T-helper 2 cell treated with Interferon-gamma antibody and Interleukin-4, amounts not matched to agents 100 ng/mL and 5 ng/mL, for 36 hours (primary cell): ENCODE results near the gene SRP19. TPM values are rescaled to one million over a fixed set of nuclear protein-coding genes. Genes with fewer than 3 reads are reported as not detected.

ENCODE experiments used
- intact Hi-C: fragments of 100-400 bp; cut with micrococcal nuclease; formaldehyde crosslinking; loops from one replicate; pipeline ENCODE4 v1.15.1; 2023
- total RNA-seq: library from RNA; stranded (reverse); gene quantifications from 2 replicates; pipeline ENCODE4 v1.2.3, GENCODE V29; 2022

SRP19 gene
- total RNA-seq: 67.3 and 70.7 TPM in 2 replicates

DNA sequence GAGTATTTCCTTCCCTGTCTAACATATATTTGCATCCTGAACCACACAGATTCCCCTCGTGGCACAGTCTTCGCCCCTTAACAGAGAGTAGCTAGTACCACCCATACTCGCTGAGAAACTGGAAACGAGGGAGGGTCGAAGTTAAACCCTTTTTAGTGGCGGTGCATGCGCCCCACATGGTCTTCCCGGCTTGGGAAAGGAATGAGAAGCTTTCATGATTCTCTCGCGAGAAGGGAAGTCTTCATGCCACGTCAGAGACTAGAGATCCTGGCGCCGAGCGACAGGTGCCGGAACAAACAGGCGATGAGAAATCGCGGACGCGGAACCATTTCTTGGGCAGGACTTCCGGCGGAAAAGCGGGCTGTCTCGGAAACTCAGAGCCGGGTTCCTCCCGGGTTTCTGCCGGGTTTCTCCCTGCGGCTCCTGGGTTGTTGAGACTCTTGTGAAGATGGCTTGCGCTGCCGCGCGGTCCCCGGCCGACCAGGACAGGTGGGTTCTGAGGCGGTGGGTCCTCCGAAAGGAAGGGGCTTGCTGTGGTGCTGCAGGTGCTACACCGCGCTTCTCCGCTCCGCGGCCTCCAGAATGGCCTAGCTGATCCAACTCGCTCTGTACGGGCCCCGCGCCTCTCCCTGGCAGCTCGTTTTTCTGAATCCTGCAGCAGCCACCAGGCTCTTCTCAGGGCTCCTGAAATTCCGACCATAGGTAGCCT, at the start of gene SRP19:
TSS of gene SRP19 (plus strand) at position 359 of the 709 bp plus-strand sequence. CDS start at position 449, 90 bp downstream.
- intact Hi-C loops: loop anchor here (1.0 to 2.0 kb wide), 6 partner anchors 18 to 701 kb away; partner anchors contain the start of genes DCP2 and REEP5

DNA sequence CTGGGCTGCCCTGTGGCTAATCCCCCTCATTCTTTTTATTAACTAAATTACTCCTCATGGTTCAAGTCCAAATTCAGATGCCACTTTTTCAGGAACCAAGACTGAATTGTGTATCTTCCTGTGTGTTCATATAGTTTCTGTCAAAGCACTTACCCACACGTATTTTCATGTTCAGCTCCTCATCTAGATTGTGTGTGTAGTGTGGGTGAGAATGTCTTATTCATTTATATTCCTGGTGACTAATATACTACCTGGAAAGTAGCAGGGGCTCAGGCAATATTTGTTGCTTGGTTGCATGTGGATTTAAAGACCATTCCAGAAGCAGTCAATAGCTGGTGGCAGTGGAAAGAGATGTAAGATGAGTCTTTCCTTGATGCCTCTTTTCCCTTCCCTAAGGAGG, 48.5 kb upstream of the SRP19 start:
- intact Hi-C loops: no loop called here

DNA sequence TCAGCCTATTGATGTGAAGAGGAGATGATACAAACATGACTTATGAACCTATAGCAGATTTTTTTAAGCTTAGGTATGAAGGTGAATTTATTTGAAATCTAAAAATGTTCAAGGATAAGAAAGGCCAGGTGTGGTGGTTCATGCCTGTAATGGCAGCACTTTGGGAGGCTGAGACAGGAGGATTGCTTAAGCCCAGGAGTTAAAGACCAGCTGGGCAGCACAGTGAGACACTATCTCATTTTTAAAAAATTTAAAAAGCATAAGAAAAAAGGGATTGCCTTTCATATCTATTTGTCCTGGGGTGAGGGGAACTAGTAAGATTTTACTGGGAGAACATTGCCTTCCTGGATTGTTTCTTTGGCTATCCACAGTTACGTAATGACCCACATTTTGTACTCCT, 40.8 kb upstream of the SRP19 start:
- intact Hi-C loops: no loop called here

DNA sequence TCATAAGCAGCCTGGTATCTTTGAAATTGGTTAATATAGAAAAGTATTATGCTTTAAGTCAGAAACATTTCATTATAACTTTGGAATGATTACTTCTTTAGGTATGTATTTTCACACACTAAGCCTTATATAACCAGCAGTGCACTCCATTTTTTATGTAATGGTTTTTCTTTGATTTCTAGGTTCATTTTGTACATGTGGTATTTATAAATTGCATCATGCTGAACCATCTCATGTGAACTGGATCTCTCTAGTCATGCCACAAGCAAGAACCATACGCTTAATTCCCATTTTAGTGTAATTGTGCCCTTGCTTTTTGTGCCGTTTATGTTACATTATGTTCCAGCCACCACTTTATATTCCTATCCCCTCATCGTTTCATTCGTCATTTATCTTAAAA, 38.6 kb upstream of the SRP19 start:
- intact Hi-C loops: no loop called here

DNA sequence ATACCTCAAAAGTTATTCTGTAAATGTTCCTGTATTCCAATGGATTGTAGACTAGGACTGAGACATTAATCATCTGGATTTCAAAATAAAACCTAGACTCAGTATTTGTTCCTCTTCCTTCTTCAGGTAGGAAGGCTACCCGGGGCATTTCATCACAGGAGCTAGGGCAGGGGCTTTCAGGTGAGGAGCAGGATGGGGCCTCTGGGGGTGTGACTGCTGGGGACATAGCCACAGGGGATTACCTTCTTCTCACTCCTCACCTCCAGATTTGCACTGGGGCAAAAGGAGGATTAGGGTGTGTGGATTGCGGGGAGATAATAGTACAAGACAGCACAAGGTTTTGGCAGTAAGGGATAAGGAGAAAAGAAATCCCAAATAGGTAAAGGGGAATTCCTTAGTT, 37.9 kb upstream of the SRP19 start:
- intact Hi-C loops: no loop called here

DNA sequence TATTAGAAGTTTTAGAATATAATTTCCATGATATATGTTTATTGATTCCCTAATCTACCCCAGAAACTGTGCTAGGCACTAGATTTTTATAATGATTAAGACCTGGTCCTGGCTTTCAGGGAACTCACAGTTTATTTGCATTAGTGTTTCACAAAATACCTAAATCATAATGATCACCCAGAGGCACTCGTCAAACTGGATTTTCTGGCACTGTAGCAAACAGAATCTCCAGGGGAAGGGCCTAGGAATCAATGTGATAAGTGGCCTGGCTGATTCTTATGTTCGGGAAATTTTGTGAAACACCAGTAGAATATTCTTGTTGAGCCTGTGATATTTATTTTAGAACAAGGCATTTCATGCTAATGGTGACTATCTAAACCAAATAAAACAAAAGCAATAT, 37.4 kb upstream of the SRP19 start:
- intact Hi-C loops: no loop called here

DNA sequence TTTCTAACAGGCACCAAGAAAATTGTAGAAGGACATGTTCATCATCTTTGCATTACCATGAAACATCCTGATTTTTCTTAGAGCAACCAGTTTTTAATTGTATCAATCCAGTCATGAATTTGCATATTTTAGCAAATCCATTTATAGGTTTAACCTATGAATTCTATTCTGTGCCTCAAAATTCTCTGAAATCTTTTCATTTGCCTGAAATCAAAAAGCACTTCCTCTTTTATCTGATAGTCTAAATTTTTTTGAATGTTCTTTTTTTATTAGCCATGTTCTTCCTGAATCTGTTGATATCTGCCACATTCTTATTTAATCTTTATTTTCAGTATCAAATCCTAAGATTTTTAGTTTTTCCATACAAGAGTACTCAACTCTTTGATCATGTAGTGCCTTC, 36.9 kb upstream of the SRP19 start:
- intact Hi-C loops: no loop called here

DNA sequence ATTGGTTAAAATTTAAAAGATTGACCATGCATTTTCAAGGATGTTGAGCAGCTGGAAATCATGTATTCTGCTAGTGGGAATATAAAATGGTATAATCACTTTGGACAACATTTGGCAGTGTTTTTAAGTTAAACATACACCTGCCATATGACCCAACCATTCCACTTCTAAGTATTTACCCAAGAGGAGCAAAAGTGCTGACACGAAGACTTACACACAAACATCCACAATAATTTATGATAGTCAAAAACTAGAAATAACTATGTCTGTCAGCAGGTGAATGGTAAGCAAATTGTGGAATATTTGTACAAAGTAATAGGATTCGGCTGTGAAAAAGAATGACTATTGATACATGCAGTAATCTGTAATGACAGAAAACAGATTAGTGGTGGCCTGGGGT, 30.7 kb upstream of the SRP19 start:
- intact Hi-C loops: no loop called here

DNA sequence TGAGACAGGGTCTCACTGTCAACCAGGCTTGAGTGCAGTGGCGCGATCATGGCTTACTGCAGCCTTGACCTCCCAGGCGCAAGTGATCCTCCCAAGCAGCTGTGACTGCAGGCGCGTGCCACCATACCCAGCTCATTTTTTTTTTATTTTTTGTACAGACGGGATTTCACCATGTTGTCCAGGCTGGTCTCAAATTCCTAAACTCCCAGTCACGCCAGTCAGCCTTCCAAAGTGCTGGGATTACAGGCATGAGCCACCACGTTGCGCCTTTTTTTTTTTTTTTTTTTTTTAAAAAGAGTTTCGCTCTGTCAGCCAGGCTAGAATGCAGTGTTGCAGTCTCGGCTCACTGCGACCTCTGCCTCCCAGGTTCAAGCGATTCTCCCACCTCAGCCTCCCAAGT, 27.1 kb upstream of the SRP19 start:
- intact Hi-C loops: no loop called here

DNA sequence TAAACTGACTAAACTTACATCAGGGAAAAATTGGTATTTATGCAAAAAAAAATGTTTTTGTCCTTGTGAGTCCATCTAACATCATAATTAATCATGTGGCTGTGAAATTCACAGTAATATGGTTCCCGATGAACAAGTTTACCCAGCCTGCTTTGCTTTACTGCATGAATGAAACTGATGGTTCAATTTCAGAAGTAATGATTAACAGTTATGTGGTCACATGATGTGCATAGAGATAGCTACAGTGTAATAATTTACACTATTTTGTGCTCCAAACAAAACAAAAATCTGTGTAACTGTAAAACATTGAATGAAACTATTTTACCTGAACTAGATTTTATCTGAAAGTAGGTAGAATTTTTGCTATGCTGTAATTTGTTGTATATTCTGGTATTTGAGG, 16.6 kb upstream of the SRP19 start:
- intact Hi-C loops: no loop called here

DNA sequence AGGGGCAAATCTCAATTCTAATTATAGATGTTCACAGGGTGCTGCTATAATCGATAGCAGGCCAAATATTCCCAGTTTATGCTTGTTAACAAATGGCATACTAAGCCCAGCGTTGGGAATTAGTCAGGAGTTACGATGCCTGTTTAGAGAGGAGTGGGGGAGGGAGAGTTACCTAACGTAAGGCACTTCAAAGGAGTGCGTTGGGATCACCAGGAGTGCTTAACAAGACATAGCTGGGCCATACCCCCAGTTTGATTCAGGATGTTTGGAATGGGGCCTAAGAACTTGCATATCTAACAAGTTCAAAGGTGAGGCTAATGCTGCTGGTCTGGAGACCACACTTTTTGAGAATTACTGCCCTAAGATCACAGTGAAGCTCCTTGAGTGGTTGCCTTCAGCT, 14.5 kb upstream of the SRP19 start:
- intact Hi-C loops: loop anchor here (5.0 kb wide), 1 partner anchor 89 kb away; no protein-coding TSS in a partner anchor

DNA sequence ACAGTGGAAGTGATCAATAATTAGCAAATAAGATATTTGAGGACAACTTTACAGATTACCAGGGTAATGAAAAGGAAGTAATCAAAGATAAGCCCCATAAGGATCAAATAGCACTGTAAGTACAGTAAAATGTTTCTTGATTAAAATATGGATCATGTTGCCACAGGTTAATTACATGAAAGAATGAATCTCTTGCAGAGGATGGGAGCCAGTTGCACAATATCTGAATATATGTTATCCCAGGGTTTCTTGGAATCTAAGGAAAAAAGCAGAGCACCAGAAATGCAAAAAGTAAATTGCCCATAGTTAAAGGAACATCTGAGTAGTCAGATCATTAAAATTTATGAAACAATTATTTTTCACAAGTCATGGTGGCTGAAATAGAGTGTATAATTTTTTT, 13.8 kb upstream of the SRP19 start:
- intact Hi-C loops: loop anchor here (5.0 kb wide), 1 partner anchor 90 kb away; no protein-coding TSS in a partner anchor

DNA sequence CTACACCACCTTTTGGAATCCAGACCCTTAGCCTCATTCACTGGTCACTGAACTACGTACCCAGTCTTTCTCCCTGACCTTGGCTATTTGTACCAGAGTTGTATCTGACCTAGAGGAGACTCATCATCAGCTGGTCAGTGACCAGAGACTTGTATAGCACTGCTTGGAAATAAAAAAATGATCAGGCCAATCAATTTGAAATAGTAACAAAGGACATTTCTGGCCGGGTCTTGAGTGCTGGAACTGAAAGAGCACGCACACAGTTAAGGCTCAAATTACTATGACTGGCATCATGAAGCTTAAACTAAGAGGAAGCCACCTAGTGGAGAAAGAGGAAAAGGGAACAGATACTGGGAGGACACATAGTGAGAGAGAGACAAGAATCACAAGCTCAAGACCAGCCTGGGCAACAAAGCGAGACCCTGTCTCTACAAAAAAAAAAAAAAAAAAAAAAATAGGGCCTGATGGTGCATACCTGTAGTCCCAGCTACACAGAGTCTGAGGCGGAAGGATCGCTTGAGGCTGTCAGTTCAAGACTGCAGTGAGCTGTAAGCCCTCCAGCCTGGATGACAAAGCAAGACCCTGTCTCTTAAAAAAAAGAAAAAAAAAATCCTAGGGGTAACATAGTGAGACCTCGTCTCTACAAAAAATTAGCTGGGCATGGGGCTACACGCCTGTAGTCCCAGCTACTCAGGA, 12.8 kb upstream of the SRP19 start:
- intact Hi-C loops: loop anchor here (5.0 kb wide), 1 partner anchor 91 kb away; no protein-coding TSS in a partner anchor

DNA sequence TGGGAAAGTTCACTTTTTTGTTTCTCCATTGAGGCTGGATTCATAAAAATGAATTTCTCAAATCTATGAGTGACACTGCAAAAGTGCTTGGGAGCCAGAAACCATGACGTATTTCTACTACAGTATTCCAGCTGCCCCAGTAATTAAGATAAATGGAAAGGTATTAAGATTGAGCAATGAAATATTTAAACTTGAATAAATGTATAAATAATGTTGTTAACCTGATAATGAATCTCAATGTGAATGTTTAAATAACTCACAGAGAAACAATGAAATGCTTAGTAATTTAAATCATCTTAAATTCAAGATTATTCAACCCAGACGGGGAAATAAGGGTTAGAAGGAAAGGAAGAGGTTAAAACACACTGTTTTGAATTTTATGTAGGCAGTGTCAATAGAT, 11.2 kb upstream of the SRP19 start:
- intact Hi-C loops: loop anchor here (5.0 kb wide), 1 partner anchor 93 kb away; no protein-coding TSS in a partner anchor

DNA sequence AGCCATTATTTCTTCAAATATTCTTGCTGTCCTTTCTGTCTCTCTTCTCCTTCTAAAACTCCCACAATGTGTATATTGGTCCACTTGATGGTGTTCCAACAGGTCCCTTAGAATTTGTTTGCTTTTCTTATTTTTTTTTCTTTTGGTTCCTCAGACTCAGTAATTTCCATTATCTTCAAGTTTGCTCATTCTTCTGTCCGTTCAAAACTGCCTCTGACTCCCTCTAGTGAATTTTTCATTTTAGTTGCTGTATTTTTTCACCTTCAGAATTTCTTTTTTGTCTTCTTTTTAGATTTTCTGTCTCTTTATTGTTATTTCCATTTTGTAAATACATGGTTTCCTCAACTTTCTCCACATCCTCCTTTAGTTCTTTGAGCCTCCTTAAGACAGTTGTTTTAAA, 6.4 kb upstream of the SRP19 start:
- intact Hi-C loops: no loop called here

DNA sequence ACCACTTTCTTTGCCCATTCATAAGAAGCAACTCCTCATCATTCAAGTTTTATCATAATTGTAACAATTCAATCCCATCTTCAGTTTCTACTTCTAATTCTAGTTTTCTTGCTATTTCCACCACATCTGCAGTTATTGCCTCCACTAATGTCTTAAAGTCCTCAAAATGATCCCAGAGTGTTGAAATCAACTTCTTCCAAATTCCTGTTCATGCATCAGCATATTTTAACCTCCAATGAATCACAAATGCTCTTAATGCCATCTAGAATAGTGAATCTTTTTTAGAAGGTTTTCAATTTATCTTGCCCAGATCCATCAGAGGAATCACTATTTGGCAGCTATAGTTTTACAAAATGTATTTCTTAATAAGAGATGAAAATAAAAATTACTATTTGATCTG, 3.2 kb upstream of the SRP19 start:
- intact Hi-C loops: no loop called here

DNA sequence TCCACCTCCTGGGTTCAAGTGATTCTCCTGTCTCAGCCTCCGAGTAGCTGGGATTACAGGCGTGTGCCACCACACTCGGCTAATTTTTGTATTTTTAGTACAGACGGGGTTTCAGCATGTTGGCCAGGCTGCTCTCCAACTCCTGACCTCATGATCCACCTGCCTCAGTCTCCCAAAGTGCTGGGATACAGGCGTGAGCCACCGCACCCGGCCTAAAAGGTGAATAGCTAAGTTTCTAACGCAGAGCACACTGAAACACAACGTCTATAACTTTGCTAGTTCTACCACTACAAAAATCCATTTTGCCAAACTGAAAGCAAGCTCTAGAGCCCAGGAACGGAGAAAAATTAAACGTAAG, 537 bp upstream of the SRP19 start:
- intact Hi-C loops: loop anchor here (2.0 kb wide), 1 partner anchor 18 kb away; no protein-coding TSS in a partner anchor

DNA sequence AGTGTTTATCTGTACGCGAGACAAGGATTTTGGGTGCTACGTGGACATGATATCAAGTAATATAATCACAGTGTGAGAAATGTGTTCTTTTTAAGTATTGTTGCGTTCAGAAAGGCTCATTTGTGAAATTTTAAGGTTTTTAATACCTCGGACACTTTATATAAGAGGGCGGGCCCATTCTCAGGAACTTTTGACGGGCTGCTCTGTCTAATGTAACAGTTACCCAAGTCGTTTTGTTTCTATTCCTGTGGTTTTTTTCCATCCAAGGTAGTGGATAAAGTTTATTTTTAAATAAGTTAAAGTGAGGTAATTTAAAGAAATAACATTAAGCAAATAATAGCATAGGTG, 525 bp downstream of the SRP19 start:
- intact Hi-C loops: loop anchor here (1.0 to 2.0 kb wide), 6 partner anchors 17 to 701 kb away; partner anchors contain the start of genes DCP2 and REEP5

DNA sequence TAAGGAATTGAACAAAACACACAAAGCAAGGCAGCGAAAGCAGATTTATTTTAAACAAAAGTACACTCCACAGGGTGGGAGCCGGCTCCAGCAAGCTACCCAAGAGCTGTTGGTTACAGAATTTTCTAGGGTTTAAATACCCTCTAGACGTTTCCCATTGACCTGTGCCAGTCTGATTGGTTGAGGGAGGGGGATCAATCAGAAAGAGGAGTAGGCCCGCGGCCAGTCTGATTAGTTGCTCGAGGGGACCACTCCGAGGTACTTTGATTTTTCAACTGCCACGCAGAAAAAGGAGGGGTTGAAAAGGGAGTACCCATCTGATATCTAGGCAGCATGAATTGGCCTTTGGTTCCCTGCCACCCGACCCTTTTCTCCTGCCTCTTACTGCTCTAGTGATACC, 998 bp downstream of the SRP19 start:
- intact Hi-C loops: no loop called here

DNA sequence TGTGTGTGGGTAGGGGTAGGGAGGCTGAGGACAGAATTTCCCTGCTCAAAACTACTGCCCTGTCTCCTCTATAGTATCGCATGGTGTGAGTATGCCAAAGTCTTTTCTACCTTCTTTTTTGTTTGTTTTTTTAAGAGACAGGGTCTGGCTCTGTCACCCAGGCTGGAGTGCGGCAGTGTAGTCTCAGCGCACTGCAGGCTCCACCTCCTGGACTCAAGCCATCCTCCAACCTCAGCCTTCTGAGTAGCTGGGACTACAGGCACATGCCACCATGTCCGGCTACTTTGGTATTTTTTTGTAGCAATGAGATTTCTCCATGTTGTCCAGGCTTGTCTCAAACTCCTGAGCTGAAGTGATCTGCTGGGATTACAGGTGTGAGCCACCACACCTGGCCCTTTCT, 2.5 kb downstream of the SRP19 start:
- intact Hi-C loops: no loop called here

DNA sequence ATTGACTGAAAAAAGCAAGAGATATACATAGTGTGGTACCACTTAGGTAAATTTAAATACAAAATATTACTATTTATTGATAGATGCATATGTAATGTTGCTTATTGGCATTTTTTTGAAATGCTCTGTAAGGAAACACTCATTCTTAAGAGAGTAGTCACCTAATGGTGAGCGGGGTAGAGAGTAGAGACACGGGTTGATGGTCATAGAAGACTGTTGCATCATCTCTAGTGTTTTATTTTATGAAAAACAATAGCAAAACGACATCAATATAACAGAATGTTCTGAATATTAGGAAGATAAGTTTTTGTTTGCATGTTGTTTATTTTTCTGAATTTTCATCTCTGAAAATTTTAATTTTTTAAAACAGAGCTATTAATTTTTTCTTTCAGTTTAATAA, 4.0 kb downstream of the SRP19 start:
- intact Hi-C loops: no loop called here

DNA sequence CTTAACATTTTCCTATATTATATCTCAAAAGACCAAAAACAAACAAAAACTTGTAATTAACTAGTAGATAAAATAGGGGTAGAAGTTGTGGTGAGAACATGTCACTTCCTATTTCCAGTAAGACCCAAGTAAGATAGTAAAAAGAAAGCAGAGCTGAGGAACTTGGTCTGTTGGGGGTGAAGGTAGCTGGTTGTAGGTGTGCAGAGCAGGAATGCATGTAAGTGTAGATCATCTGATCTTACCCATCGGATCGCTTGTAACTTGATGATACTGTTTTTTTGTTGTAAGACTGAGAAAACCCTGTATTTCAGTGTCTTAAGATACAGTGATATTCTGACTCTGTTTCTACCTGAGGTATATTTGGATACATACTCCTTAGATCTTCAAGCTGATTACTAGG, 5.7 kb downstream of the SRP19 start:
- intact Hi-C loops: no loop called here

DNA sequence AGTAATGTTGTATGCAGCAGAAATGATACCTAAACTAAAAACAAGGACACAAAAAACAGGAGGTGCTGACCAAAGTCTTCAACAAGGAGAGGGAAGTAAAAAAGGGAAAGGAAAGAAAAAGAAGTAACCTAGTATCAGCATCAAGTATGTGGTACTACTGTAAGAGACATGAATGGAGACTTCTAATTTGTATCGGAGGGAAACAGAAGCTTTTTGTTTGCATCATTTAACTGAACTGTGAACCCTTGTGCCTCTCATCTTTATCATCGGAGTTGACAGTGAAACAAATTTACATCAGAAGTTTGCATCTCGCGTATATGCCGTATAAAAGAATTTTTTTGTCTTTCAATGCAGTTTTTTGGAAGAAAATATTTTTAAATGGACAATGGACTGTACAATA, 6.3 kb downstream of the SRP19 start:
- intact Hi-C loops: no loop called here
